Ascending aorta (tissue), 2 donors: Measurements from ENCODE around the gene TBCB. TPM values are rescaled to one million over a fixed set of nuclear protein-coding genes. Genes with fewer than 3 reads are reported as not detected.

Experiments used
- DNase-seq, 2 donors: peaks; one replicate each; pipeline ENCODE4 v3.0.0-alpha.2; 2019; ENCODE audit warnings: low spot score in 2 of 2
- H3K27ac ChIP-seq, 2 donors: fragments of 200-600 bp; sonication (generic); one replicate each; pipeline ENCODE4 v1.5.1; 2016 to 2017; ENCODE audit warnings: mild to moderate bottlenecking in 1 of 2
- H3K27me3 ChIP-seq: fragments of 200-600 bp; sonication (generic); one replicate; pipeline ENCODE4 v1.5.1; 2017
- H3K36me3 ChIP-seq, 2 donors: fragments of 200-600 bp; sonication (generic); one replicate each; pipeline ENCODE4 v1.5.1; 2016
- H3K4me1 ChIP-seq, 2 donors: fragments of 200-600 bp; sonication (generic); one replicate each; pipeline ENCODE4 v1.5.1; 2016 to 2017; ENCODE audit warnings: mild to moderate bottlenecking in 1 of 2
- H3K4me3 ChIP-seq, 2 donors: fragments of 200-600 bp; sonication (generic); one replicate each; pipeline ENCODE4 v1.5.1; 2016 to 2017; ENCODE audit warnings: mild to moderate bottlenecking in 1 of 2
- H3K9me3 ChIP-seq, 2 donors: fragments of 200-600 bp; sonication (generic); one replicate each; pipeline ENCODE4 v1.5.1; 2016
- CTCF ChIP-seq, 3 experiments: fragments of 200-600 bp in 2 of 3; fragments of 450-650 bp in 1 of 3; sonication (generic) in 2 of 3; IDR thresholded peaks; one replicate each; pipeline ENCODE4 v1.5.1; 2016 to 2019; ENCODE audit warnings: antibody characterized with exemption in 3 of 3, mild to moderate bottlenecking in 1 of 3, moderate library complexity in 1 of 3
- intact Hi-C: fragments of 100-400 bp; cut with DNase I; formaldehyde crosslinking; loops from one replicate; pipeline ENCODE4 v1.15.1; 2023
- total RNA-seq: library from RNA; depleted of rRNA; stranded (reverse); fragments of >200 nt; gene quantifications from one replicate; pipeline ENCODE4 v1.1.0, GENCODE V29; 2016

The TBCB gene
- total RNA-seq, 1 donor from 2014 or later: 129 TPM

GRCh38 chr19:36086326-36086725, 28.9 kb upstream of the TBCB start:
- no peak for DNase-seq
- H3K27me3 ChIP-seq: no peaks in the 10 kb centered on the region
- H3K36me3 ChIP-seq: no peaks in the 10 kb centered on the region
- intact Hi-C loops: no loop called here
- no peak for TF ChIP-seq CTCF (IDR thresholded peaks at IDR 0.05)
- no peak overlapping the region for H3K27ac ChIP-seq
- no peak overlapping the region for H3K4me3 ChIP-seq
- no peaks in the 10 kb centered on the region for H3K4me1 ChIP-seq
- H3K9me3 ChIP-seq: no peaks in the 10 kb centered on the region

GRCh38 chr19:36089847-36090246, 25.4 kb upstream of the TBCB start:
- no peak for DNase-seq
- Histone ChIP-seq H3K4me1 (no peaks in the 10 kb centered on the region), H3K36me3 (no peaks in the 10 kb centered on the region), H3K27ac (no peak overlapping the region), H3K27me3 (no peaks in the 10 kb centered on the region), H3K4me3 (no peak overlapping the region), H3K9me3 (no peaks in the 10 kb centered on the region)
- TF ChIP-seq CTCF (IDR thresholded peaks at IDR 0.05): no peak
- intact Hi-C loops: no loop called here

GRCh38 chr19:36090910-36091695, 24.2 kb upstream of the TBCB start:
- H3K4me1 ChIP-seq: no peaks in the 10 kb centered on the region
- no peaks in the 10 kb centered on the region for H3K27me3 ChIP-seq
- no peak for DNase-seq
- H3K27ac ChIP-seq: no peak overlapping the region
- H3K4me3 ChIP-seq: no peak overlapping the region
- H3K36me3 ChIP-seq: no peaks in the 10 kb centered on the region
- no peak for TF ChIP-seq CTCF (IDR thresholded peaks at IDR 0.05)
- intact Hi-C loops: no loop called here
- H3K9me3 ChIP-seq: no peaks in the 10 kb centered on the region

- Histone ChIP-seq H3K9me3 (no peaks in the 10 kb centered on the region), H3K4me1 (no peaks in the 10 kb centered on the region), H3K27me3 (no peaks in the 10 kb centered on the region), H3K27ac (no peak overlapping the region), H3K4me3 (no peak overlapping the region), H3K36me3 (no peaks in the 10 kb centered on the region)
- no peak for TF ChIP-seq CTCF (IDR thresholded peaks at IDR 0.05)
- intact Hi-C loops: no loop called here
- no peak for DNase-seq
Measured at GRCh38 chr19:36092566-36092965, 22.7 kb upstream of the TBCB start.

- TF ChIP-seq CTCF (IDR thresholded peaks at IDR 0.05): no peak
- no peak for DNase-seq
- Histone ChIP-seq H3K36me3 (no peaks in the 10 kb centered on the region), H3K9me3 (no peaks in the 10 kb centered on the region), H3K4me1 (no peaks in the 10 kb centered on the region), H3K27me3 (no peaks in the 10 kb centered on the region), H3K27ac (no peak overlapping the region), H3K4me3 (no peak overlapping the region)
- intact Hi-C loops: no loop called here
Measured at GRCh38 chr19:36093146-36093662, 22.1 kb upstream of the TBCB start.
